Measurements from ENCODE around the gene SCN9A. TPM values are rescaled to one million over a fixed set of nuclear protein-coding genes. Genes with fewer than 3 reads are reported as not detected.
A peak's percentile ranks its signal among the peaks of the same experiment; 100 is the strongest.
"Not testable (repeated sequence)": the region's sequence is repeated elsewhere in the genome, so short reads cannot be mapped to it uniquely, and the experiment has no call there.

The SCN9A gene
- total RNA-seq, 4 donors from 2014 or later, result 2.3 to 6.7 (median 5.1) TPM

DNA sequence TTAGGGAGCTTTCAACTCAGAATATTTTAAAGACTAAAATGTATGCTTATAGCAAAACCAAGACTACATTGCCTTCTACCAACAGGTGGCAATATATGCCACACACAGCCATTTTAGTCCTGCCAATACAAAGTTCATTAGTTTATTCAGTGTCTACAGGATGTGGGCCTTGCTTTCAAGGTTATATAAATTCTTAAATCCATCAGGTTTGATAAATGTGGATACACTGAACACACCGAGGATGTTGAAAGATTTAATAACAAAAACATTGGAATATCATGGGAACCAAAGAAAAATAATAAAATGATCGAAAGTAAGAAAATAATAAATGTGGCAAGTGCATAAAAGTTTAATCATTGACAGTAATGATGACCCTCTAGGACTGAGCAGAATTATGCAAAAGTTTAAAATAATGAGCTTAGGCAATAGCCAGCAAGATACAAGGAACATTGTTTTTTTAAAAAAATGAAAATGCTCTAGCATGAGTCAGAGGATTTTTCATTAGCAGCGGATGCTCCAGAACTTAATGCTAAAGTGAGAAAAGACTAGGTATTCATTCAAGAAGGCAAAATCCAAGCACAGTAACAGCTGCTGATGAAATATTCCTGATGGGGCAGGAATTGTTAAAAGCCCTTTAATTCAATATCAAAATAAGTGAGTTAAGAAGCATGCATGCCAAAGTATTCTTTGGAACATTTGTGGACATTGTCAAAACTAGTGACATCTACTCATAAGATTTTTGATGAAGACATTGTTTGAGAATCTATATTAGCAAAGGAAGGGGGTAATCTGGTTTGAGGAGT lies 14.2 kb downstream of the SCN9A start:
- Histone ChIP-seq H3K27me3 (no peaks in the 10 kb centered on the region), H3K9me3 (no peaks in the 10 kb centered on the region), H3K4me1 (no peaks in the 10 kb centered on the region), H3K36me3 (no peaks in the 10 kb centered on the region), H3K27ac (no peak overlapping the region), H3K4me3 (replicated peaks in 1 of 3) (no peak overlapping the region)
- intact Hi-C loops (cut with DNase I), result no loop called here
- no peak for DNase-seq
- 71 to 74% methylated on average over 3 of the region's 3 CpGs for WGBS, 2 donors
- TF ChIP-seq CTCF (IDR thresholded peaks at IDR 0.05), result peak in 5 of 6 experiments; percentile 12 to 46 (median 32)
- no peak for TF ChIP-seq POLR2A (IDR thresholded peaks at IDR 0.05)

DNA sequence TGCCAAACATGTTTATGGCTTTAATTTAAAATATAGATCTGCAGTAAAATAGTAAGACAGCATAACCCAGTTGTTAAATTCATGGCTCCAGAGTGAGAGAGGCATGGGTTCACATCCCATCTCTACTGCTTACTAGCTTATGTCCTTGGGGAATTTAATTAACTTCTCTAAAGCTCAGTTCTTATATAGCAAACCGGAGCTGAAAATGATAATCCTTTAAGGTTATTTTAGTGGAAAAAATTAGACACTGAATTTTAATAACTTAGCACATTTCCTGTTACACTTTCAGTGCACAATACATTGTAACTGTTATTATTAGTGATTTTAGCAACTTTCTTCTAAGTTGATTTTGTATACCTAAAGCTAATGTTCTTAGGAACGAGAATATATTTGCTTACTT lies 14.8 kb downstream of the SCN9A start:
- 68 to 71% methylated on average over 2 of the region's 2 CpGs for WGBS, 2 donors
- no peaks in the 10 kb centered on the region for H3K27me3 ChIP-seq
- H3K4me1 ChIP-seq, result no peaks in the 10 kb centered on the region
- intact Hi-C loops (cut with DNase I), result no loop called here
- TF ChIP-seq CTCF (IDR thresholded peaks at IDR 0.05), result no peak
- TF ChIP-seq POLR2A (IDR thresholded peaks at IDR 0.05), result no peak
- no peak overlapping the region for H3K27ac ChIP-seq
- H3K4me3 ChIP-seq (replicated peaks in 1 of 3), result no peak overlapping the region
- H3K9me3 ChIP-seq, result no peaks in the 10 kb centered on the region
- H3K36me3 ChIP-seq, result no peaks in the 10 kb centered on the region
- no peak for DNase-seq

- H3K4me3 ChIP-seq (replicated peaks in 1 of 3), result no peak overlapping the region
- TF ChIP-seq CTCF (IDR thresholded peaks at IDR 0.05), result no peak
- TF ChIP-seq POLR2A (IDR thresholded peaks at IDR 0.05), result no peak
- no peaks in the 10 kb centered on the region for H3K9me3 ChIP-seq
- H3K36me3 ChIP-seq, result no peaks in the 10 kb centered on the region
- DNase-seq, result no peak
- H3K27me3 ChIP-seq, result no peaks in the 10 kb centered on the region
- intact Hi-C loops (cut with DNase I), result no loop called here
- H3K4me1 ChIP-seq, result no peaks in the 10 kb centered on the region
- no peak overlapping the region for H3K27ac ChIP-seq
Measured at GRCh38 chr2:166360426-166360825, 15.3 kb downstream of the SCN9A start.

DNA sequence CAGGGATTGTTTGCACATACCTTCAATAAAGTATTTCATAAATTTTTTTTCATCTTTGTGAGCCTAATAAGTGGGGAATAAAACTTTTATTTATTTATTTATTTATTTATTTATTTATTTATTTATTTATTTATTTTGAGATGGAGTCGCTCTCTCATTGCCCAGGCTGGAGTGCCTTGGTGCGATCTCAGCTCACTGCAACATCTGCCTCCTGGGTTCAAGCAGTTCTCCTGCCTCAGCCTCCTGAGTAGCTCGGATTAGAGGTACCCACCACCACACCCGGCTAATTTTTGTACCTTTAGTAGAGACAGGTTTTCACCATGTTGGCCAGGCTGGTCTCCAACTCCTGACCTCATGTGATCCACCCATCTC lies 17.8 kb downstream of the SCN9A start:
- H3K4me3 ChIP-seq (replicated peaks in 1 of 3); intact Hi-C loops (cut with DNase I); H3K4me1 ChIP-seq; H3K27me3 ChIP-seq; H3K9me3 ChIP-seq; H3K27ac ChIP-seq; H3K36me3 ChIP-seq; DNase-seq: not testable (repeated sequence)
- 95 to 99% methylated on average over 4 of the region's 4 CpGs for WGBS, 2 donors

GRCh38 chr2:166357068-166357949 lies 18.4 kb downstream of the SCN9A start:
- H3K27ac ChIP-seq, result no peak overlapping the region
- no peaks in the 10 kb centered on the region for H3K36me3 ChIP-seq
- no peaks in the 10 kb centered on the region for H3K9me3 ChIP-seq
- DNase-seq, result no peak
- TF ChIP-seq CTCF (IDR thresholded peaks at IDR 0.05) (no peak), POLR2A (IDR thresholded peaks at IDR 0.05) (no peak)
- H3K4me3 ChIP-seq (replicated peaks in 1 of 3), result no peak overlapping the region
- no peaks in the 10 kb centered on the region for H3K4me1 ChIP-seq
- 83 to 88% methylated on average over 7 of the region's 7 CpGs for WGBS, 2 donors
- intact Hi-C loops (cut with DNase I), result no loop called here
- H3K27me3 ChIP-seq, result no peaks in the 10 kb centered on the region
